MM.1S (cell line): ENCODE results near the gene AGAP3.

Source experiments
- DNase-seq: peaks from one replicate; pipeline ENCODE4 v3.0.0-alpha.2; 2015
- H2AFZ ChIP-seq: fragments of 300-600 bp; sonication (generic); 2 replicates; pipeline ENCODE4 v1.6.0; 2016; ENCODE audit warnings: antibody characterized with exemption, low read length
- H3F3A ChIP-seq: fragments of 300-600 bp; sonication (generic); 2 replicates; pipeline ENCODE4 v1.6.1; 2016; ENCODE audit warnings: mild to moderate bottlenecking, antibody characterized with exemption, low read length, moderate library complexity, mixed read lengths; ENCODE audit not compliant: insufficient read depth
- H3K27ac ChIP-seq: fragments of 300-600 bp; sonication (generic); 2 replicates; pipeline ENCODE4 v1.5.1; 2016; ENCODE audit warnings: mild to moderate bottlenecking, low read length
- H3K27me3 ChIP-seq: fragments of 300-600 bp; sonication (generic); replicated peaks from 2 replicates; pipeline ENCODE4 v1.6.0; 2016; ENCODE audit warnings: low read length; ENCODE audit not compliant: insufficient read depth
- H3K36me3 ChIP-seq: fragments of 300-600 bp; sonication (generic); replicated peaks from 2 replicates; pipeline ENCODE4 v1.6.1; 2016; ENCODE audit warnings: mild to moderate bottlenecking, low read length, mixed read lengths; ENCODE audit not compliant: insufficient read depth
- H3K4me1 ChIP-seq: fragments of 300-600 bp; sonication (generic); 2 replicates; pipeline ENCODE4 v1.6.1; 2016; ENCODE audit warnings: low read length, mixed read lengths
- H3K4me2 ChIP-seq: fragments of 300-600 bp; sonication (generic); 2 replicates; pipeline ENCODE4 v1.6.0; 2016; ENCODE audit warnings: low read depth, low read length
- H3K4me3 ChIP-seq: fragments of 300-600 bp; sonication (generic); 2 replicates; pipeline ENCODE4 v1.5.1; 2016; ENCODE audit warnings: low read length, mixed read lengths
- H3K79me2 ChIP-seq: fragments of 300-600 bp; sonication (generic); 2 replicates; pipeline ENCODE4 v1.6.1; 2016; ENCODE audit warnings: mixed run types, low read length, mixed read lengths
- H3K9ac ChIP-seq: fragments of 300-600 bp; sonication (generic); 2 replicates; pipeline ENCODE4 v1.6.1; 2016; ENCODE audit warnings: low read length, mixed read lengths
- H3K9me2 ChIP-seq: fragments of 300-600 bp; sonication (generic); replicated peaks from 2 replicates; pipeline ENCODE4 v1.6.1; 2016; ENCODE audit warnings: mild to moderate bottlenecking, low read length, mixed read lengths; ENCODE audit not compliant: insufficient read depth
- H3K9me3 ChIP-seq: fragments of 300-600 bp; sonication (generic); replicated peaks from 2 replicates; pipeline ENCODE4 v1.6.1; 2016; ENCODE audit warnings: mild to moderate bottlenecking, low read length, mixed read lengths; ENCODE audit not compliant: insufficient read depth
- H4K20me1 ChIP-seq: fragments of 300-600 bp; sonication (generic); 2 replicates; pipeline ENCODE4 v1.6.1; 2016; ENCODE audit warnings: mild to moderate bottlenecking, low read length, moderate library complexity, mixed read lengths; ENCODE audit not compliant: insufficient read depth
- EZH2 ChIP-seq: fragments of 300-600 bp; sonication (generic); optimal IDR thresholded peaks from 2 replicates; pipeline ENCODE3; 2017; ENCODE audit warnings: low read depth, mild to moderate bottlenecking, antibody characterized with exemption, low read length, mixed read lengths
- EZH2phosphoT487 ChIP-seq: fragments of 300-600 bp; sonication (generic); IDR thresholded peaks from 2 replicates; pipeline ENCODE4 v1.6.1; 2018; ENCODE audit warnings: antibody characterized with exemption, low read length
- TF ChIP-seq, protein P1 (sequence below): fragments of 300-600 bp; sonication (generic); IDR thresholded peaks from 2 replicates; pipeline ENCODE4 v1.5.1; 2016; ENCODE audit warnings: antibody characterized with exemption, low read length, mixed read lengths

The AGAP3 gene

DNA sequence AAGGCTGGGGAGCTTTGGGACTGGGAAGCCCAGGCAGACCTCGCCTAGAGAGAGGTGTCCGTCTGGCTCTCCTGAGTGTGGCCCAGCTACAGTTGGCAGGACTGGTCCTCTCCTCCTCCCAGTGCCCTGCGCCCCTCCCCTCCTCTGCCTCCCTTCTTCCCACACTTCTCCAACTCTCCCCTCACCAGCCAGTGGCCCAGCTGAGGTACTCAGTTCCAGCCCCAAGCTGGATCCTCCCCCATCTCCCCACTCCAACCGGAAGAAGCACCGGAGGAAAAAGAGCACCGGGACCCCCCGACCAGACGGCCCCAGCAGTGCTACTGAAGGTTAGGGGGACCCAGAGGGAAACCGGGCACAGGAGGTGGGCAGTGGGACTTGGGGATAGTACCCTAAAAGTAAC, 53.5 kb downstream of the AGAP3 start:
- Histone ChIP-seq H3F3A (no peaks in the 10 kb centered on the region), H3K9me3 (no peaks in the 10 kb centered on the region), H3K36me3 (no peaks in the 10 kb centered on the region), H3K4me3 (no peak overlapping the region), H3K9me2 (no peaks in the 10 kb centered on the region), H3K9ac (no peak overlapping the region), H3K27ac (no peak overlapping the region), H3K27me3 (no peaks in the 10 kb centered on the region), H4K20me1 (no peaks in the 10 kb centered on the region), H3K4me2 (no peak overlapping the region), H3K79me2 (no peaks in the 10 kb centered on the region), H3K4me1 (no peaks in the 10 kb centered on the region), H2AFZ (no peak overlapping the region)
- no peak for DNase-seq
- TF ChIP-seq EZH2phosphoT487 (no peak), EZH2 (no peak)
- TF ChIP-seq, protein P1, sequence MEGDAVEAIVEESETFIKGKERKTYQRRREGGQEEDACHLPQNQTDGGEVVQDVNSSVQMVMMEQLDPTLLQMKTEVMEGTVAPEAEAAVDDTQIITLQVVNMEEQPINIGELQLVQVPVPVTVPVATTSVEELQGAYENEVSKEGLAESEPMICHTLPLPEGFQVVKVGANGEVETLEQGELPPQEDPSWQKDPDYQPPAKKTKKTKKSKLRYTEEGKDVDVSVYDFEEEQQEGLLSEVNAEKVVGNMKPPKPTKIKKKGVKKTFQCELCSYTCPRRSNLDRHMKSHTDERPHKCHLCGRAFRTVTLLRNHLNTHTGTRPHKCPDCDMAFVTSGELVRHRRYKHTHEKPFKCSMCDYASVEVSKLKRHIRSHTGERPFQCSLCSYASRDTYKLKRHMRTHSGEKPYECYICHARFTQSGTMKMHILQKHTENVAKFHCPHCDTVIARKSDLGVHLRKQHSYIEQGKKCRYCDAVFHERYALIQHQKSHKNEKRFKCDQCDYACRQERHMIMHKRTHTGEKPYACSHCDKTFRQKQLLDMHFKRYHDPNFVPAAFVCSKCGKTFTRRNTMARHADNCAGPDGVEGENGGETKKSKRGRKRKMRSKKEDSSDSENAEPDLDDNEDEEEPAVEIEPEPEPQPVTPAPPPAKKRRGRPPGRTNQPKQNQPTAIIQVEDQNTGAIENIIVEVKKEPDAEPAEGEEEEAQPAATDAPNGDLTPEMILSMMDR, result no peak

DNA sequence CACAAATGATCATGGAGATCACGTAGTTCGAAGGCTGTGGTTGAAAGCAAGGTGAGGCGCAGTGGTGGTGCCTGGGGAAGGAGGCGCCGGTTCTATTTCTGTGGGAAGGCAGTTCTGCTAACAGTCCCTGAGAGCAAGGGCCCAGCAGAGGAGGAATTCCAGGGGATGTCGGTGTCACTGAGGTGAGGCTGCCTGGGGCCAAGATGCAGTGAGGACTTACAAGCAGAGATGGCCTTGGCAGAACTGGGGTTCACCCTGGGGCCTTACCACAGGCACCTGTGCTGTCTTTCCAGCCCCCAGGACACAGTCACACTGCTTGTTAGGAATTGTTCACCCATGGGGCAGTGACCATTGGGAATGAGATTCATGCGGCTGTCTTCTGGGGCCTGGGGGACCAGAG, 54.6 kb downstream of the AGAP3 start:
- TF ChIP-seq EZH2, result no peak
- TF ChIP-seq, protein P1, result no peak
- TF ChIP-seq EZH2phosphoT487, result no peak
- no peak overlapping the region for H2AFZ ChIP-seq
- no peak overlapping the region for H3K9ac ChIP-seq
- no peaks in the 10 kb centered on the region for H3K79me2 ChIP-seq
- H3K9me3 ChIP-seq, result no peaks in the 10 kb centered on the region
- H3K4me2 ChIP-seq, result no peak overlapping the region
- no peaks in the 10 kb centered on the region for H3K9me2 ChIP-seq
- H3F3A ChIP-seq, result no peaks in the 10 kb centered on the region
- no peaks in the 10 kb centered on the region for H4K20me1 ChIP-seq
- no peak for DNase-seq
- no peak overlapping the region for H3K4me3 ChIP-seq
- no peaks in the 10 kb centered on the region for H3K27me3 ChIP-seq
- H3K4me1 ChIP-seq, result no peaks in the 10 kb centered on the region
- no peaks in the 10 kb centered on the region for H3K36me3 ChIP-seq
- H3K27ac ChIP-seq, result no peak overlapping the region

GRCh38 chr7:151141311-151141854, 55.1 kb downstream of the AGAP3 start:
- TF ChIP-seq EZH2, result no peak
- TF ChIP-seq, protein P1, result no peak
- TF ChIP-seq EZH2phosphoT487, result no peak
- H3K79me2 ChIP-seq, result no peaks in the 10 kb centered on the region
- no peak overlapping the region for H3K9ac ChIP-seq
- no peak for DNase-seq
- no peaks in the 10 kb centered on the region for H3K9me3 ChIP-seq
- H3K4me3 ChIP-seq, result no peak overlapping the region
- no peak overlapping the region for H2AFZ ChIP-seq
- H3F3A ChIP-seq, result no peaks in the 10 kb centered on the region
- no peaks in the 10 kb centered on the region for H3K4me1 ChIP-seq
- H3K4me2 ChIP-seq, result no peak overlapping the region
- H3K27ac ChIP-seq, result no peak overlapping the region
- no peaks in the 10 kb centered on the region for H3K36me3 ChIP-seq
- H3K27me3 ChIP-seq, result no peaks in the 10 kb centered on the region
- no peaks in the 10 kb centered on the region for H4K20me1 ChIP-seq
- no peaks in the 10 kb centered on the region for H3K9me2 ChIP-seq
